GM18511 (cell line): ENCODE data around the gene ZNF302.
"Not testable (repeated sequence)": the region's sequence is repeated elsewhere in the genome, so short reads cannot be mapped to it uniquely, and the experiment has no call there.

Source experiments
- ATAC-seq: cut with Tn5 transposase; IDR thresholded peaks from one replicate; pipeline ENCODE4 v1.9.1; 2021; ENCODE audit warnings: mild to moderate bottlenecking, moderate library complexity; ENCODE audit not compliant: unreplicated experiment

The ZNF302 gene

DNA sequence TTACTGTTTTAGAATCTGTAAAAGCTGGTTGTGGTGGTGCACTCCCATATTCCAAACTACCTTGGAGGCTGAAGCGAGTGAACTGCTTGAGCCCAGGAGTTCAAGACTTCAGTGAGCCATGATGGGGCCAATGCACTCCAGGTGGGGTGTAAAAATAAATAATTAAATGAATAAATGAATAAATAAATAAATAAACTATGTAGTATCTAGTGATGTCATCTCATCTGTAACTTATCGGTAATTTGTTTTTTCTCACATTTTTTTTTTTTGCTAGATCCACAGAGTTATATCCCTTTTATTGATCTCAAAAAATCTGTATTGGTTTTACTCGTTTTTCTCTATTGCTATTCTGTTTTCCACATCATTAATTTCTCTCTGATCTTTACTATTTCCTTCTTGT is 5.5 kb upstream of the ZNF302 start:
- no peak for ATAC-seq

GRCh38 chr19:34673590-34673989 is 3.9 kb upstream of the ZNF302 start:
- no peak for ATAC-seq

GRCh38 chr19:34675250-34675649 is 2.2 kb upstream of the ZNF302 start:
- ATAC-seq, result no peak

- no peak for ATAC-seq
Measured at GRCh38 chr19:34675919-34676318, 1.6 kb upstream of the ZNF302 start.

GRCh38 chr19:34676697-34677385 is 637 bp upstream of the ZNF302 start, which contains the start of gene SCGB2B2:
TSS of gene SCGB2B2 (minus strand) at chr19:34677159. CDS start at chr19:34594563, 82,596 bp downstream.
- ATAC-seq, result peak; percentile 62

GRCh38 chr19:34678085-34678412 is 571 bp downstream of the ZNF302 start:
- no peak for ATAC-seq

- no peak for ATAC-seq
Measured at GRCh38 chr19:34678421-34678820, 943 bp downstream of the ZNF302 start.

DNA sequence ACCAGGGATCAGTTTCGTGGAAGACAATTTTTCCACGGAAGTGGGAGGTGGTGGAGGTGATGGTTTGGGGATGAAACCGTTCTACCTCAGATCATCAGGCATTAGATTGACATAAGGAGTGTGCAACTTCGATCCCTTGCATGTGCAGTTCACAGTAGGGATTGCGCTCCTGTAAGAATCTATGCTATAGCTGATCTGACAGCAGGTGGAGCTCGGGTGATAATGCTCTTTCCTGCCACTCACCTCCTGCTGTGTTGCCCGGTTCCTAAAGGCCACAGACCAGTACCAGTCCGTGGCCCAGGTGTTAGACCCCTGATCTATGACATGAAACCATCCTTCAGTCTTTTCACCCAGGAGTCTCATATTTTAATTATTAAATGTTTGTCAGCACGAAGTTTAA is 4.0 kb downstream of the ZNF302 start:
- no peak for ATAC-seq

GRCh38 chr19:34685266-34685665 is 7.8 kb downstream of the ZNF302 start:
- not testable (repeated sequence) for ATAC-seq

DNA sequence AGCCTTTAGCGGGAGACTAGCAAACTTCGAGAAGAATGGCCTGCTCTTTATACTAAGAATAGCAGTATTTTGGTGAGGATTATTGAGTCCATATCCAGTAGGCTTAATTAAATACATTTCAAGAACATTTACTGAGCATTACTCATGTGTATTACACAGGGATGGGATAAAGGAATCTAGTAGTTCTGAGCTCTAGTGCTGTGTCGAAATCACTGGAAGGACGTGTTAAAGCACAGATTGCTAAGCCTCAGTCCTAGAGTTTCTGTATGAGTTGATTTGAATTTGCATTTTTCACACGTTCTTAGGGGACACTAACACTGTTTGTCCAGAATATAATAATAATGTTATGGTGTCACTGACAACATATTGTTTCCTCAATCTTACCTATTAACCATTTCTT is 9.0 kb downstream of the ZNF302 start:
- no peak for ATAC-seq

DNA sequence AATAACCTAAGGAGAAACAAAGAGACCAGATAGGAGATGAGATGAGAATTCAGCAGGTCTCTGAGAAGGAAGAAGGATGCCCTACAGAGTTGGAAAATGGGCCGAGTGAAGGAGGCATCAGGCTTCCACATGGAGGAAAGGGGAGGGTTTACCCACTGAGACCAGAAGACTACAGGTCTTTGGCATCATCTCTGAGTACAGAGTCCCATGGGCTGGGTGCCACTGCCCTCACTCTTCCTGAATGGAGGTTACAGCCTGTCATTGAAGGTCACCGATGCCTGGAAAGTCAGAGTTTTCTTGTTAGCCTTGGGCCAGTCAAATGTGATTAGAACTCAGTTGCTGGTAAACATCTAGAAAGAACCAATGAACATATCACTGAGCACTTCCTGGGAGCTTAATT is 9.9 kb downstream of the ZNF302 start:
- ATAC-seq, result no peak

- no peak for ATAC-seq
Measured at GRCh38 chr19:34688592-34688991, 11.1 kb downstream of the ZNF302 start.

GRCh38 chr19:34690372-34690771 is 12.9 kb downstream of the ZNF302 start:
- ATAC-seq, result no peak

DNA sequence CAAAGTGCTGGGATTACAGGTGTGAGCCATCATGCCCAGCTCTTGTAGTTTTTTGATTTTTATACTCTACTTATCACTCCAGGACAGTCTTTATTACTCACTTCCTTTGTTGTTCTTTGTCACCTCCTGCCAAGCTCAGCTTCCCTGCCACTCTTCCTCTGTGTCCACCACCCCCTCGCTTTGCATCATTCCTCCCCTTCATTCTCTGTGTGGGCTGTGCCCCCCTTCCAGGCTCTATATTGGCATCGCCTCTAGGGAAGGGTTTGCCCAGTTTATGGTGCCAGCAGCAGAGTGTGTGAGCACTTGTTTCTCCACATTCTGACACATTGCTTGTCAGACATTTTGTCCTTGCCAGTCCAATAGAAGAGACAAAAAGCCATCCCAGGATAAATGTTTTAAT is 15.1 kb downstream of the ZNF302 start:
- no peak for ATAC-seq

GRCh38 chr19:34707661-34708060 is 30.2 kb downstream of the ZNF302 start:
- ATAC-seq, result no peak

DNA sequence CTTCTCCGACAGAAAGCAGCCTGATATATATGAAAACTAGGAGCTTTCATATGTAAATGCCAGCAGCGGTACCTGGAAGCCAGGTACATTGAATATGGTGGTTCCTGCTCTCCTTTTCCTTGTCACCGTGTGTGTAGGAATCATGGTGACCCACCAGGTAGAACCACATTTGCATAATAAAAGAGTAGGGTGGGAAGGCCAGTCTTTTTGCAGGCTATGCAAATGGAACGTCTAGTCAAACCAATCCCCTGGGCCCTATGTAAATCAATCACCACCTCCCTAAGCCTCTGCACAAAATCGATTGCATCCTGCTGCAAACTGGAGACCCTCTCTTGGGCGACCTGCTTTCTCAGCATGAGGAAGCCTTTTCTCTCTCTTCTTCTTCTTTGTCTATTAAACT is 34.4 kb downstream of the ZNF302 start:
- ATAC-seq, result no peak

GRCh38 chr19:34712395-34713261 is 35.1 kb downstream of the ZNF302 start:
- ATAC-seq, result no peak

- ATAC-seq, result no peak
Measured at GRCh38 chr19:34713262-34713637, 35.8 kb downstream of the ZNF302 start.

DNA sequence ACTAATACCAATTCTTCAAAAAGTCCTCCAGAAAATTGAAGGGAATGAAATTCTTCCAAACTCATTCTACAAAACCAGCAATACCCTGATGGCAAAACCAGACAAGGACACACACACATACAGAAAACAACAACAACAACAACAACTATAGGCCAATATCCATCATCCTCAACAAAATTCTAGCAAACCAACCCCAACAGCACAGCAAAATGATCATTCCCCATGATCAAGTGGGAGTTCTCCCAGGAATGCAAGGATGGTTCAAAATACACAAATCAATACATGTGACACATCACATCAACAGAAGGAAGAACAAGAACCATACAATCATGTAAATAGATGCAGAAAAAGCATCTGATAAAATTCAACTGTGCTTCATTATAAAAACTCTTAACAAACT is 37.9 kb downstream of the ZNF302 start:
- ATAC-seq, result no peak

DNA sequence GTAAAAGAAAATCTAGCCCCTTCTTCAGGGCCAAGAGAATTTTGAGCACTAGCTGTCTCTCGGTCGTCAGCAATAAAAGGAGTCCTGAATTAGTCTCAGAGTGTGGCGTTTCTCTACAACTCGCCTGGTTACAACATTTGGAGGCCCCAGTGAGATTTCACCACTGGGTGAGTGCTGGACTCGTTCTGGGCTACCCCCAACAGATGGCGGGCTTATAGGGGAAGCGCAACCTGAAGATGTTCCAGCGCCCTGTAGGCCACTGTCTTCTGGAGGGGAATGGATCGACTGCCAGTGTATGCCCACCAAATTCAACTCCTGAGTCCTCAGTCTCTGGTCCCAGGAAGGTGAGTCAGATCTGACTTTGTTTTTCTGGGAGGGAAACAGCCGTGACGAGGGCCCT is 44.9 kb downstream of the ZNF302 start:
- ATAC-seq, result no peak

GRCh38 chr19:34725400-34725799 is 47.9 kb downstream of the ZNF302 start:
- ATAC-seq, result no peak

- ATAC-seq, result no peak
Measured at GRCh38 chr19:34731019-34731829, 53.7 kb downstream of the ZNF302 start.
